H9 (cell line): Measurements from ENCODE around the gene PLA2G5. TPM values are rescaled to one million over a fixed set of nuclear protein-coding genes. Genes with fewer than 3 reads are reported as not detected.

Experiments
- DNase-seq: peaks from one replicate; pipeline ENCODE4 v3.0.0-alpha.2; 2017
- H2AFZ ChIP-seq: one replicate; pipeline ENCODE4 v1.6.1; 2013; ENCODE audit warnings: mild to moderate bottlenecking, low read length, control low read depth, moderate library complexity
- H2AK5ac ChIP-seq: 2 replicates; pipeline ENCODE4 v1.6.1; 2013; ENCODE audit warnings: low read length, control low read depth, mixed read lengths; ENCODE audit not compliant: insufficient read length
- H2BK120ac ChIP-seq: one replicate; pipeline ENCODE4 v1.6.1; 2013; ENCODE audit warnings: low read depth, mild to moderate bottlenecking, low read length, control low read depth, inconsistent platforms; ENCODE audit not compliant: poor library complexity, severe bottlenecking
- H2BK12ac ChIP-seq: 2 replicates; pipeline ENCODE4 v1.6.1; 2013; ENCODE audit warnings: low read length, control low read depth, mixed read lengths, low read depth; ENCODE audit not compliant: insufficient read length
- H2BK15ac ChIP-seq: 2 replicates; pipeline ENCODE4 v1.6.1; 2013; ENCODE audit warnings: low read depth, low read length, control low read depth
- H2BK20ac ChIP-seq: one replicate; pipeline ENCODE4 v1.6.1; 2013; ENCODE audit warnings: low read depth, mild to moderate bottlenecking, low read length, control low read depth, inconsistent platforms; ENCODE audit not compliant: poor library complexity, severe bottlenecking
- H2BK5ac ChIP-seq: 2 replicates; pipeline ENCODE4 v1.6.1; 2013; ENCODE audit warnings: low read length, control low read depth, mixed read lengths; ENCODE audit not compliant: insufficient read length
- H3K14ac ChIP-seq: 2 replicates; pipeline ENCODE4 v1.6.1; 2013; ENCODE audit warnings: low read length, control low read depth; ENCODE audit not compliant: insufficient read depth
- H3K18ac ChIP-seq: 2 replicates; pipeline ENCODE4 v1.6.1; 2013; ENCODE audit warnings: low read depth, mild to moderate bottlenecking, mixed read lengths, low read length, control low read depth; ENCODE audit not compliant: insufficient read length
- H3K23ac ChIP-seq: 2 replicates; pipeline ENCODE4 v1.6.1; 2013; ENCODE audit warnings: low read length, control low read depth, mixed read lengths, low read depth; ENCODE audit not compliant: insufficient read length
- H3K23me2 ChIP-seq: 2 replicates; pipeline ENCODE4 v1.6.1; 2013; ENCODE audit warnings: low read depth, mild to moderate bottlenecking, mixed read lengths, low read length, control low read depth; ENCODE audit not compliant: insufficient read length, poor library complexity, severe bottlenecking
- H3K27ac ChIP-seq: 2 replicates; pipeline ENCODE4 v1.5.1; 2013; ENCODE audit warnings: low read length, control low read depth, mixed read lengths, low read depth; ENCODE audit not compliant: insufficient read length
- H3K27me3 ChIP-seq: 2 replicates; pipeline ENCODE4 v1.6.1; 2013; ENCODE audit warnings: low read length, control low read depth, inconsistent platforms; ENCODE audit not compliant: insufficient read depth
- H3K4ac ChIP-seq: 2 replicates; pipeline ENCODE4 v1.6.1; 2013; ENCODE audit warnings: low read depth, mild to moderate bottlenecking, control low read depth, inconsistent platforms, low read length, moderate library complexity
- H3K4me1 ChIP-seq: 2 replicates; pipeline ENCODE4 v1.6.1; 2013; ENCODE audit warnings: low read length, control low read depth, inconsistent platforms; ENCODE audit not compliant: insufficient read depth
- H3K4me2 ChIP-seq: 2 replicates; pipeline ENCODE4 v1.6.1; 2013; ENCODE audit warnings: low read length, control low read depth, mixed read lengths; ENCODE audit not compliant: insufficient read length, insufficient read depth
- H3K56ac ChIP-seq: 2 replicates; pipeline ENCODE4 v1.6.1; 2013; ENCODE audit warnings: low read depth, mild to moderate bottlenecking, mixed read lengths, low read length, control low read depth; ENCODE audit not compliant: insufficient read length
- H3K79me1 ChIP-seq: 2 replicates; pipeline ENCODE4 v1.6.1; 2013; ENCODE audit warnings: low read depth, mild to moderate bottlenecking, moderate library complexity, low read length, control low read depth, inconsistent platforms; ENCODE audit not compliant: insufficient read depth, poor library complexity, severe bottlenecking
- H3K79me2 ChIP-seq: 2 replicates; pipeline ENCODE4 v1.6.1; 2013; ENCODE audit warnings: low read length, control low read depth, inconsistent platforms; ENCODE audit not compliant: insufficient read depth
- H3K9ac ChIP-seq: 2 replicates; pipeline ENCODE4 v1.6.1; 2013; ENCODE audit warnings: low read length, control low read depth, mixed read lengths; ENCODE audit not compliant: insufficient read length; ENCODE audit errors: extremely low read depth
- H3K9me3 ChIP-seq: one replicate; pipeline ENCODE4 v1.6.1; 2013; ENCODE audit warnings: low read depth, low read length, inconsistent platforms; ENCODE audit not compliant: control insufficient read depth
- H3T11ph ChIP-seq: one replicate; pipeline ENCODE4 v1.6.1; 2013; ENCODE audit warnings: mild to moderate bottlenecking, low read length, control low read depth, inconsistent platforms
- H4K20me1 ChIP-seq: one replicate; pipeline ENCODE4 v1.6.1; 2013; ENCODE audit not compliant: control insufficient read depth, insufficient read length, insufficient read depth
- H4K5ac ChIP-seq: 2 replicates; pipeline ENCODE4 v1.6.1; 2013; ENCODE audit warnings: low read depth, mild to moderate bottlenecking, mixed read lengths, low read length, control low read depth; ENCODE audit not compliant: insufficient read length
- H4K8ac ChIP-seq: replicated peaks from 2 replicates; pipeline ENCODE4 v1.6.1; 2013; ENCODE audit warnings: low read length, control low read depth, mixed read lengths, low read depth; ENCODE audit not compliant: insufficient read length
- H4K91ac ChIP-seq: 2 replicates; pipeline ENCODE4 v1.6.1; 2013; ENCODE audit warnings: low read depth, mild to moderate bottlenecking, moderate library complexity, mixed read lengths, low read length, control low read depth; ENCODE audit not compliant: insufficient read length
- H3K27ac Mint-ChIP-seq, 3 experiments: 2 replicates in 2 of 3; 3 replicates in 1 of 3; pipeline ENCODE4 v1.8.0; 2020 to 2021; ENCODE audit warnings: mixed read lengths in 3 of 3, mild to moderate bottlenecking in 1 of 3, moderate library complexity in 1 of 3
- H3K27me3 Mint-ChIP-seq: 2 replicates; pipeline ENCODE4 v1.8.0; 2021; ENCODE audit warnings: low read depth, mild to moderate bottlenecking, moderate library complexity, mixed read lengths
- H3K36me3 Mint-ChIP-seq, 3 experiments: 2 replicates in 2 of 3; 3 replicates in 1 of 3; pipeline ENCODE4 v1.8.0; 2020 to 2021; ENCODE audit warnings: low read depth in 3 of 3, mixed read lengths in 3 of 3; ENCODE audit not compliant: insufficient read depth in 1 of 3
- H3K4me1 Mint-ChIP-seq, 2 experiments: 2 replicates each; pipeline ENCODE4 v1.8.0; 2020; ENCODE audit warnings: mixed read lengths in 2 of 2
- H3K4me3 Mint-ChIP-seq, 2 experiments: 2 replicates in 1 of 2; 3 replicates in 1 of 2; pipeline ENCODE4 v1.8.0; 2020 to 2021; ENCODE audit warnings: mild to moderate bottlenecking in 2 of 2, mixed read lengths in 2 of 2, moderate library complexity in 1 of 2
- H3K9me3 Mint-ChIP-seq, 2 experiments: 2 replicates in 1 of 2; 3 replicates in 1 of 2; pipeline ENCODE4 v1.8.0; 2020; ENCODE audit warnings: mild to moderate bottlenecking in 2 of 2, mixed read lengths in 2 of 2, moderate library complexity in 1 of 2
- WGBS: extraction: QIAGEN DNeasy Blood & Tissue Kit; methylation state at CpG from one replicate; pipeline ENCODE4 v1.1.7; 2013; ENCODE audit warnings: missing lambda C conversion rate, low lambda C conversion rate, mixed read lengths; ENCODE audit not compliant: insufficient read length; ENCODE audit errors: extremely low coverage; 5-methylcytosine and 5-hydroxymethylcytosine counted together
- total RNA-seq: library from RNA; stranded (reverse); gene quantifications from 2 replicates; pipeline ENCODE4 v1.2.1, GENCODE V29; 2021
- TF ChIP-seq, protein P1 (sequence below): fragments of 200-600 bp; sonication (generic); conservative IDR thresholded peaks from 3 replicates; pipeline ENCODE4 v1.8.0; 2021; ENCODE audit warnings: antibody characterized with exemption, mild to moderate bottlenecking

The PLA2G5 gene
- total RNA-seq, 1 experiment from 2014 or later: not detected

GRCh38 chr1:20137604-20138003, 67.6 kb downstream of the PLA2G5 start:
- Histone ChIP-seq H3K18ac (no peak overlapping the region), H3K23ac (no peak overlapping the region), H2BK5ac (no peak overlapping the region), H2BK20ac (no peak overlapping the region), H3K56ac (no peak overlapping the region), H3K27ac (no peak overlapping the region), H3K14ac (no peak overlapping the region), H2AFZ (no peak overlapping the region), H3K23me2 (no peaks in the 10 kb centered on the region), H4K8ac (no peak overlapping the region), H3K79me1 (no peaks in the 10 kb centered on the region), H3K79me2 (no peaks in the 10 kb centered on the region), H3K4ac (no peak overlapping the region), H4K5ac (no peak overlapping the region), H4K20me1 (no peaks in the 10 kb centered on the region), H2BK12ac (no peak overlapping the region), H4K91ac (no peak overlapping the region), H3K4me1 (no peaks in the 10 kb centered on the region), H3K27me3 (no peaks in the 10 kb centered on the region), H2BK15ac (no peak overlapping the region), H3K9me3 (no peaks in the 10 kb centered on the region), H3T11ph (no peak overlapping the region), H3K4me2 (no peak overlapping the region), H3K9ac (no peak overlapping the region), H2AK5ac (no peak overlapping the region), H2BK120ac (no peak overlapping the region)
- Mint-ChIP-seq H3K9me3 (no peaks in the 10 kb centered on the region; a peak in 1 of 5 replicates), H3K4me3 (no peak overlapping the region), H3K27me3 (peaks cover 5% of the 10 kb centered on the region), H3K36me3 (no peaks in the 10 kb centered on the region), H3K4me1 (peaks cover 0 to 4% of the 10 kb centered on the region in 2 experiments; a peak in 1 of 4 replicates), H3K27ac (no peak overlapping the region)
- TF ChIP-seq, protein P1, sequence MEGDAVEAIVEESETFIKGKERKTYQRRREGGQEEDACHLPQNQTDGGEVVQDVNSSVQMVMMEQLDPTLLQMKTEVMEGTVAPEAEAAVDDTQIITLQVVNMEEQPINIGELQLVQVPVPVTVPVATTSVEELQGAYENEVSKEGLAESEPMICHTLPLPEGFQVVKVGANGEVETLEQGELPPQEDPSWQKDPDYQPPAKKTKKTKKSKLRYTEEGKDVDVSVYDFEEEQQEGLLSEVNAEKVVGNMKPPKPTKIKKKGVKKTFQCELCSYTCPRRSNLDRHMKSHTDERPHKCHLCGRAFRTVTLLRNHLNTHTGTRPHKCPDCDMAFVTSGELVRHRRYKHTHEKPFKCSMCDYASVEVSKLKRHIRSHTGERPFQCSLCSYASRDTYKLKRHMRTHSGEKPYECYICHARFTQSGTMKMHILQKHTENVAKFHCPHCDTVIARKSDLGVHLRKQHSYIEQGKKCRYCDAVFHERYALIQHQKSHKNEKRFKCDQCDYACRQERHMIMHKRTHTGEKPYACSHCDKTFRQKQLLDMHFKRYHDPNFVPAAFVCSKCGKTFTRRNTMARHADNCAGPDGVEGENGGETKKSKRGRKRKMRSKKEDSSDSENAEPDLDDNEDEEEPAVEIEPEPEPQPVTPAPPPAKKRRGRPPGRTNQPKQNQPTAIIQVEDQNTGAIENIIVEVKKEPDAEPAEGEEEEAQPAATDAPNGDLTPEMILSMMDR: no peak
- no peak for DNase-seq
- no CpG with 5 or more reads among the region's 1 CpG for WGBS
